GM12878 (cell line): ENCODE measurements around the gene WWTR1. TPM values are rescaled to one million over a fixed set of nuclear protein-coding genes. Genes with fewer than 3 reads are reported as not detected.

Experiments
- ATAC-seq: fragments of 200-7000 bp; cut with Tn5 transposase; 3 replicates; pipeline ENCODE4 v1.9.1; 2020; ENCODE audit warnings: mild to moderate bottlenecking, moderate library complexity
- BruUV-seq: library from RNA; stranded (reverse); fragments of 400-500 nt; replicated peaks from 2 replicates; lab custom pipeline; 2021; lab: Mats Ljungman, UMichigan
- CTCF ChIA-PET: fragments of 300-600 bp; sonication (Branson Sonifier 250); formaldehyde crosslinking; extraction: SDS; loops from one replicate; lab custom pipeline; 2021; ENCODE audit warnings: inconsistent platforms; lab: Yijun Ruan, JAX
- POLR2A ChIA-PET: fragments of 350-600 bp; formaldehyde crosslinking; extraction: SDS; loops from one replicate; lab custom pipeline; 2021; ENCODE audit warnings: inconsistent platforms; lab: Charles Lee
- RAD21 ChIA-PET: fragments of 300-600 bp; sonication (Branson Sonifier 250); formaldehyde crosslinking; loops from one replicate; lab custom pipeline; 2023; ENCODE audit warnings: antibody characterized with exemption; ENCODE audit not compliant: unreplicated experiment; lab: Charles Lee
- SMC1A ChIA-PET: fragments of 300-600 bp; sonication (Branson Sonifier 250); formaldehyde crosslinking; loops from one replicate; lab custom pipeline; 2023; ENCODE audit not compliant: unreplicated experiment, uncharacterized antibody; lab: Charles Lee
- DNase-seq: peaks from one replicate; pipeline ENCODE4 v3.0.0-alpha.2; 2011; ENCODE audit warnings: low read depth, low spot score
- FAIRE-seq: peaks from 3 replicates; lab custom pipeline; 2011; peaks lifted over from hg19 to GRCh38; lab: Jason Lieb, UNC
- H2AFZ ChIP-seq: 2 replicates; pipeline ENCODE4 v1.6.0; 2011; ENCODE audit warnings: low read depth, low read length, control low read depth; ENCODE audit not compliant: control insufficient read depth
- H3K27ac ChIP-seq: 2 replicates; pipeline ENCODE4 v1.5.1; 2011; ENCODE audit warnings: control low read depth; ENCODE audit not compliant: control insufficient read depth, insufficient read depth
- H3K27me3 ChIP-seq, 2 experiments: replicated peaks in 1 of 2; 2 replicates each; pipeline versions ENCODE4 v1.6.0 to v1.6.1; 2011; ENCODE audit warnings: low read length in 1 of 2; ENCODE audit not compliant: control insufficient read depth in 2 of 2, insufficient read depth in 2 of 2
- H3K36me3 ChIP-seq, 2 experiments: 2 replicates each; pipeline ENCODE4 v1.5.1; 2011; ENCODE audit warnings: low read length in 1 of 2; ENCODE audit not compliant: control insufficient read depth in 2 of 2, insufficient read depth in 2 of 2
- H3K4me1 ChIP-seq: 2 replicates; pipeline ENCODE4 v1.6.1; 2011; ENCODE audit warnings: mild to moderate bottlenecking, low read length, moderate library complexity, mixed read lengths; ENCODE audit not compliant: control insufficient read depth, insufficient read depth
- H3K4me2 ChIP-seq: 2 replicates; pipeline ENCODE4 v1.6.0; 2011; ENCODE audit warnings: control low read depth; ENCODE audit not compliant: control insufficient read depth, insufficient read depth
- H3K4me3 ChIP-seq: fragments of 200-600 bp; sonication (generic); 2 replicates; pipeline ENCODE4 v1.5.1; 2016
- H3K79me2 ChIP-seq: 2 replicates; pipeline ENCODE4 v1.6.0; 2011; ENCODE audit warnings: low read length; ENCODE audit not compliant: control insufficient read depth, insufficient read depth
- H3K9ac ChIP-seq: 2 replicates; pipeline ENCODE4 v1.8.0; 2011; ENCODE audit warnings: low read length, control low read depth, mixed read lengths; ENCODE audit not compliant: control insufficient read depth, insufficient read depth
- H3K9me3 ChIP-seq: replicated peaks from 3 replicates; pipeline ENCODE4 v1.5.1; 2011; ENCODE audit warnings: mild to moderate bottlenecking, low read length; ENCODE audit not compliant: control insufficient read depth, insufficient read depth
- H4K20me1 ChIP-seq: 2 replicates; pipeline ENCODE4 v1.6.0; 2011; ENCODE audit not compliant: control insufficient read depth, insufficient read depth
- ASH2L ChIP-seq: fragments of 300-600, 200-600 bp; sonication (generic); IDR thresholded peaks from 2 replicates; pipeline ENCODE4 v1.6.1; 2017; ENCODE audit warnings: low read depth, mild to moderate bottlenecking, borderline replicate concordance
- CTCF ChIP-seq, 3 experiments: IDR thresholded peaks in 2 of 3; conservative IDR thresholded peaks in 1 of 3; 2 replicates each; pipeline ENCODE4 v1.5.1; 2011; ENCODE audit warnings: low read depth in 3 of 3, low read length in 3 of 3, mild to moderate bottlenecking in 3 of 3, control low read depth in 2 of 3, moderate library complexity in 2 of 3, inconsistent platforms in 1 of 3, mixed read lengths in 1 of 3; ENCODE audit not compliant: control insufficient read depth in 2 of 3, insufficient read depth in 1 of 3; ENCODE audit errors: extremely low read depth in 1 of 3
- GABPA ChIP-seq: IDR thresholded peaks from 2 replicates; pipeline ENCODE4 v1.6.1; 2014; ENCODE audit warnings: antibody characterized with exemption, low read depth, mild to moderate bottlenecking, inconsistent platforms
- RAD21 ChIP-seq: IDR thresholded peaks from 2 replicates; pipeline ENCODE4 v1.6.1; 2011; ENCODE audit warnings: mild to moderate bottlenecking, low read depth, low read length, moderate library complexity; ENCODE audit not compliant: insufficient read depth
- WGBS: methylation state at CpG from one replicate; pipeline ENCODE4 v1.1.6; 2016; ENCODE audit warnings: low lambda C conversion rate; ENCODE audit not compliant: insufficient replicate concordance, insufficient coverage; ENCODE audit errors: missing lambda C conversion rate; 5-methylcytosine and 5-hydroxymethylcytosine counted together
- in situ Hi-C: fragments of 300-500 bp; cut with MboI; formaldehyde crosslinking; loops from 9 replicates; pipeline ENCODE4 v1.14.3; 2018; ENCODE audit warnings: mixed read lengths
- intact Hi-C: fragments of 100-400 bp; cut with micrococcal nuclease; formaldehyde crosslinking; loops from one replicate; pipeline ENCODE4 v1.14.2; 2022; ENCODE audit not compliant: unreplicated experiment
- polyA plus RNA-seq, 11 experiments: library from polyadenylated mRNA; depleted of rRNA in 4 of 11; unstranded in 6 of 11; stranded (reverse) in 5 of 11; fragments of >200 nt; fragmentation: Nextera tagmentation in 4 of 11; fragmentation: Illumina TruSeq in 1 of 11; extraction: Ambion mirVana in 4 of 11; extraction: Trizol in 1 of 11; gene quantifications; 1 replicate in 1 of 11; 2 replicates in 10 of 11; pipeline versions ENCODE4 v1.2.1 to v1.2.3, GENCODE V29; 2011 to 2016; ENCODE audit warnings: inconsistent platforms in 2 of 11, missing spikeins in 2 of 11, low read depth in 1 of 11
- total RNA-seq, 4 experiments: library from RNA; depleted of rRNA in 3 of 4; stranded (reverse); fragments of >200 nt in 3 of 4; fragmentation: Illumina TruSeq in 1 of 4; extraction: Trizol in 1 of 4; gene quantifications; 2 replicates each; pipeline versions ENCODE4 v1.2.1 to v1.2.3, GENCODE V29; 2013 to 2021

WWTR1 gene
- total and polyA plus RNA-seq, 10 of the 15 experiments (the other 5 are each of a cell fraction or from before 2014, with no cell fraction given): 2.5 to 18.5 (median 5.8) TPM

- peak; percentile 45 to 54 (median 47); a peak in 5 of 6 replicates for TF ChIP-seq CTCF (IDR thresholded peaks at IDR 0.05 in 2 of 3, conservative IDR thresholded peaks at IDR 0.05 in 1 of 3; ENCODE audit: control insufficient read depth in 2 of 3, extremely low read depth in 1 of 3, insufficient read depth in 1 of 3, low read depth in 3 of 3, low read length in 3 of 3)
- TF ChIP-seq ASH2L: no peak
- TF ChIP-seq RAD21: peak; percentile 42; the same call in 1 of the 2 replicates
- no peak for TF ChIP-seq GABPA
- in situ Hi-C loops: loop anchor here (10.0 kb wide), 1 partner anchor 364 kb away; the partner anchor contains the start of gene HPS3
These were observed 168.7 kb downstream of the WWTR1 start for GRCh38 chr3:149489060-149489690.

More at GRCh38 chr3:149489060-149489690, 168.7 kb downstream of the WWTR1 start:
- Histone ChIP-seq H3K9me3 (no peaks in the 10 kb centered on the region), H3K27me3 (no peaks in the 10 kb centered on the region), H3K79me2 (no peaks in the 10 kb centered on the region), H3K4me1 (no peaks in the 10 kb centered on the region), H3K4me2 (no peak overlapping the region), H3K4me3 (no peak overlapping the region), H4K20me1 (no peaks in the 10 kb centered on the region), H2AFZ (no peak overlapping the region), H3K9ac (no peak overlapping the region), H3K36me3 (no peaks in the 10 kb centered on the region), H3K27ac (no peak overlapping the region)
- intact Hi-C loops: no loop called here
- POLR2A ChIA-PET: interaction anchor here (0.6 kb wide), 1 partner anchor 1903 kb away, joined by 3 read pairs; no protein-coding TSS in a partner anchor
- ATAC-seq (peak; percentile 72), FAIRE-seq (no peak), DNase-seq (no peak)
- CTCF ChIA-PET: interaction anchor here (1.0 to 6.9 kb wide), 19 partner anchors 8 to 368 kb away, joined by 3 to 51 read pairs (median 4); partner anchors contain the start of gene TM4SF4
- SMC1A ChIA-PET: interaction anchor here (0.9 to 1.8 kb wide), 3 partner anchors 19 to 135 kb away, joined by 3 to 7 read pairs (median 3); no protein-coding TSS in a partner anchor
- no TSS peak for BruUV-seq
- RAD21 ChIA-PET: interaction anchor here (0.6 to 1.7 kb wide), 4 partner anchors 10 to 319 kb away, joined by 3 to 6 read pairs (median 3); no protein-coding TSS in a partner anchor
- 18% methylated on average over 6 of the region's 6 CpGs for WGBS
